OCI-LY7 (cell line): Measurements from ENCODE around the gene DNAJC6.

Experiments used
- CTCF ChIP-seq: fragments of 200-600 bp; sonication (generic); conservative IDR thresholded peaks from 2 replicates; pipeline ENCODE4 v1.5.1; 2014; ENCODE audit warnings: mild to moderate bottlenecking, antibody characterized with exemption, low read length, moderate library complexity, mixed read lengths
- EZH2phosphoT487 ChIP-seq: fragments of 200-600 bp; sonication (generic); IDR thresholded peaks from 2 replicates; pipeline ENCODE4 v1.6.1; 2018; ENCODE audit warnings: low read depth, borderline replicate concordance, mild to moderate bottlenecking, mixed run types, antibody characterized with exemption, low read length, moderate library complexity, mixed read lengths

DNA sequence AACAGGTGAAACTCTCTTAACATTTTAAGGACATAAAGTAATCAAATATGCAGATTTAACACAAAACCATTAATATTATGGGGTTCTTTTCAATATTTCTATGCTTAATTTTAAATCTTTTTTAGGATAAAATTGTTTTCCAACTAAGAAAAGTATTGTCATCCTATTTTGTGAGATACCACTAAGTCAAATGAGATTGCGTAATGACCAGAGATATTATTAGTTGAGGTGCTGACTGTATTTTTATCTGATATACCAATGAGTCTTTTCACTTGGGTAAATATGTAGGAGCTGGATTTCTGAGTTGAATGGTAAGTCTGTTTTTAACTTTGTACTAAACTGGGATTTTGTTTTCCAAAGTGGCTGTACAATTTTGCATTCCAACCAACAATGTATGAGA lies 136.5 kb downstream of the DNAJC6 start:
- TF ChIP-seq CTCF = no peak
- no peak for TF ChIP-seq EZH2phosphoT487
